ENCODE data around the gene PAX3.

Gene PAX3

DNA sequence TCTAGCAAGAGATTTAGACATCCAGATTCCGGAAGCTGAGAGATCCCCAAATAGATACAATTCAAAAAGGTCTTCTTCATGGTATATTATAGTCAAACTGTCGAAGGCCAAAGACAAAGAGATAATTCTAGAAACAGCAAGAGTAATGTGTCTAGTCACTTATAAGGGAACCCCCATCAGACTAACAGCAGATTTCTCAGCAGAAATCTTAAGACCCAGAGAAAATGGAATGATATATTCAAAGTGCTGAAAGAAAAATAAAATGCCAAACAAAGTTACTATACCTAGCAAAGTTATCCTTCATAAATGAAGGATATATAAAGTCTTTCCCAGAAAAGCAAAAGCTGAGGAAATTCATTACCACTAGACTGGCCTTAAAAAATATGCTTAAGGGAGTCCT lies 36.1 kb upstream of the PAX3 start:
- H3K4me3 ChIP-seq (replicated peaks; ENCODE audit: low read depth, low read length) = no peak overlapping the region
- DNase-seq (ENCODE audit: extremely low read depth, insufficient read length) = no peak
- TF ChIP-seq, protein P1, sequence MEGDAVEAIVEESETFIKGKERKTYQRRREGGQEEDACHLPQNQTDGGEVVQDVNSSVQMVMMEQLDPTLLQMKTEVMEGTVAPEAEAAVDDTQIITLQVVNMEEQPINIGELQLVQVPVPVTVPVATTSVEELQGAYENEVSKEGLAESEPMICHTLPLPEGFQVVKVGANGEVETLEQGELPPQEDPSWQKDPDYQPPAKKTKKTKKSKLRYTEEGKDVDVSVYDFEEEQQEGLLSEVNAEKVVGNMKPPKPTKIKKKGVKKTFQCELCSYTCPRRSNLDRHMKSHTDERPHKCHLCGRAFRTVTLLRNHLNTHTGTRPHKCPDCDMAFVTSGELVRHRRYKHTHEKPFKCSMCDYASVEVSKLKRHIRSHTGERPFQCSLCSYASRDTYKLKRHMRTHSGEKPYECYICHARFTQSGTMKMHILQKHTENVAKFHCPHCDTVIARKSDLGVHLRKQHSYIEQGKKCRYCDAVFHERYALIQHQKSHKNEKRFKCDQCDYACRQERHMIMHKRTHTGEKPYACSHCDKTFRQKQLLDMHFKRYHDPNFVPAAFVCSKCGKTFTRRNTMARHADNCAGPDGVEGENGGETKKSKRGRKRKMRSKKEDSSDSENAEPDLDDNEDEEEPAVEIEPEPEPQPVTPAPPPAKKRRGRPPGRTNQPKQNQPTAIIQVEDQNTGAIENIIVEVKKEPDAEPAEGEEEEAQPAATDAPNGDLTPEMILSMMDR (IDR thresholded peaks at IDR 0.05; ENCODE audit: insufficient read depth, low read length, poor library complexity, severe bottlenecking) = no peak
- no peaks in the 10 kb centered on the region; the same call in 1 of the 2 replicates for H3K27me3 ChIP-seq (replicated peaks; ENCODE audit: control insufficient read depth, insufficient read depth, low read length)
- H3K36me3 ChIP-seq (ENCODE audit: control insufficient read depth, insufficient read depth, low read length) = no peaks in the 10 kb centered on the region

DNA sequence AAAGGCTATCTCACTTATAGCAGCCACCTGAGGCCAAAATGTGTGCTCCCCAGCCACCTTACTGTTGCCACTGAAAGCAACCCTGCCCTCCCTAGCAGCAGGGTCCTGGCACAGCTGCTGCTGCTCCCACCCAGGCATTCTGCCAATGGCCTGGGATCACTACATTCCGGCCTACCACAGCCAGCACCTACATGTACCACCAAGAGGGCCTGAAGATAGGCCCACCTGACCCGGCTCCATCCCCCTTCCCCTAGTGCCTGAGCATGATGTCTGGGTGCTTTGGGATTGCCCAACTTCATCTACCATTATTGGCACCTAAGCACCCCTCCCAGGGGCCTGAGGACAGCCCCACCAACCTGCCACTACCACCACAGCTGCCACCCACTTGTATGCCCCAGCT lies 34.6 kb upstream of the PAX3 start:
- Histone ChIP-seq H3K4me3 (replicated peaks; ENCODE audit: low read depth, low read length) (no peak overlapping the region), H3K36me3 (ENCODE audit: control insufficient read depth, insufficient read depth, low read length) (no peaks in the 10 kb centered on the region), H3K27me3 (replicated peaks; ENCODE audit: control insufficient read depth, insufficient read depth, low read length) (no peaks in the 10 kb centered on the region; the same call in 1 of the 2 replicates)
- no peak for DNase-seq (ENCODE audit: extremely low read depth, insufficient read length)
- TF ChIP-seq, protein P1 (IDR thresholded peaks at IDR 0.05; ENCODE audit: insufficient read depth, low read length, poor library complexity, severe bottlenecking) = no peak

DNA sequence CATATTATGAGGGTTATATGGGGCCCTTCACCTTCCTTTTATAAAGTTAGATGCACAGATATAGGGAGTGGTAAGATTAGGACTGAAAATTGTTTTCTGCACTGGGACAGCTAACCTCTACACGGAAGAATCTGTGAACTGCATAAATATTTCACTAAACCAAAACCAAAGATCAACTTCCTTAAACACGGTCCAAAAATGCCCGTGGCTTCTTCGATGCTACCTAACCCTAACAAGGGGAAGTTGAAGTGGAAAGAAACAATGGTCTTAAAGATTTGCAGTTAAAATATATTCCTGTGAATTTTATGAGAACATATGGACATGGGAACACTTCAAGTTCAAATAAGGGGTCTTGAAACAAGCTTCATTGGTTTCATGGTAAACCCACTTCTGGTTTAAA lies 33.3 kb upstream of the PAX3 start:
- Histone ChIP-seq H3K36me3 (ENCODE audit: control insufficient read depth, insufficient read depth, low read length) (no peaks in the 10 kb centered on the region), H3K4me3 (replicated peaks; ENCODE audit: low read depth, low read length) (no peak overlapping the region), H3K27me3 (replicated peaks; ENCODE audit: control insufficient read depth, insufficient read depth, low read length) (no peaks in the 10 kb centered on the region; the same call in 1 of the 2 replicates)
- no peak for DNase-seq (ENCODE audit: extremely low read depth, insufficient read length)
- TF ChIP-seq, protein P1 (IDR thresholded peaks at IDR 0.05; ENCODE audit: insufficient read depth, low read length, poor library complexity, severe bottlenecking) = no peak

DNA sequence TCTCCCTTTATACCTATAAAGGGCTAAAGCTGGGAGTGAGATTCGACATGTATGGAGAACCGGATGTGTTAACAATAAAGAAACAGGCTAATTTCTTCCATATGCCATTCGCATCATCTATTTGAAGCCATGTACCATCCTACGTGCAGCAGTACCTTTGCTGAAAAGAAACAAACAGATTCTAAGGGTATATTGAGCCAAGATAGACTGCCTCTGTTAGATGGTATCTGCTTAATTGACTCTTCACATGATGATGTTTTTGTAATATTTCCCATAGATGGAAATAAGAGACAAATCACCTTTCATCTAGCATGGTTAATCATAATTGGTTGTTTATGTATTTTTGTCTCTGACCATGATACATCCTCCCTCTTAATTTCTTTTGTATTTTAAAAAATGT lies 32.1 kb upstream of the PAX3 start:
- no peaks in the 10 kb centered on the region for H3K36me3 ChIP-seq (ENCODE audit: control insufficient read depth, insufficient read depth, low read length)
- H3K4me3 ChIP-seq (replicated peaks; ENCODE audit: low read depth, low read length) = no peak overlapping the region
- DNase-seq (ENCODE audit: extremely low read depth, insufficient read length) = no peak
- H3K27me3 ChIP-seq (replicated peaks; ENCODE audit: control insufficient read depth, insufficient read depth, low read length) = no peaks in the 10 kb centered on the region; the same call in 1 of the 2 replicates
- TF ChIP-seq, protein P1 (IDR thresholded peaks at IDR 0.05; ENCODE audit: insufficient read depth, low read length, poor library complexity, severe bottlenecking) = no peak

DNA sequence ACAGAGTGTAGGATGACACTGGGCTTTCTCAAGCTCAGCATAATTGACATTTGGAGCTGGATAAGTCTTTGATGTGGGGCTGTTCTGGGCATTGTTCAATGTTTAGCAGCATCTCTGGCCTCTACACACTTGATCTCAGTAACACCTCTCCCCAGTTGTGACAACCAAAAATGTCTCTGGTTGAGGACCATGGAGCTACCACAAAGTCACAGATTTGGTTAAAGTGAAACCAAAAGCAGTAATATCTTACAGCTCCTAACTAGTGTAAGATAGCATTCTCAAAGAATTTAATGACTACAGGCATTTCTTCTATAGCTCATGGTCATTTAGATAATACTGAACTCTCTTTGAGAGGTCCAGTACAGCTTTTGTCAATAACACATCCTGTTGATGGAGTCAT lies 23.4 kb upstream of the PAX3 start:
- H3K27me3 ChIP-seq (replicated peaks; ENCODE audit: control insufficient read depth, insufficient read depth, low read length) = no peaks in the 10 kb centered on the region
- TF ChIP-seq, protein P1 (IDR thresholded peaks at IDR 0.05; ENCODE audit: insufficient read depth, low read length, poor library complexity, severe bottlenecking) = no peak

More for the DNA sequence above, 23.4 kb upstream of the PAX3 start:
- H3K36me3 ChIP-seq (ENCODE audit: control insufficient read depth, insufficient read depth, low read length) = no peaks in the 10 kb centered on the region
- H3K4me3 ChIP-seq (replicated peaks; ENCODE audit: low read depth, low read length) = no peak overlapping the region
- DNase-seq (ENCODE audit: extremely low read depth, insufficient read length) = no peak

Measured in GM06990 (cell line).